Left ventricle myocardium inferior (tissue), 1 donor: ENCODE data around the gene MDM1. TPM values are rescaled to one million over a fixed set of nuclear protein-coding genes. Genes with fewer than 3 reads are reported as not detected.

ENCODE experiments used
- DNase-seq: peaks from one replicate; pipeline ENCODE4 v3.0.0-alpha.2; 2020
- H3K27ac ChIP-seq: fragments of 200-600 bp; replicated peaks from 2 replicates; pipeline ENCODE4 v1.8.0; 2021
- H3K27me3 ChIP-seq: fragments of 200-600 bp; 2 replicates; pipeline ENCODE4 v1.8.0; 2021; ENCODE audit warnings: low read depth
- H3K36me3 ChIP-seq: fragments of 200-600 bp; 2 replicates; pipeline ENCODE4 v1.8.0; 2021
- H3K4me1 ChIP-seq: fragments of 200-600 bp; 2 replicates; pipeline ENCODE4 v1.8.0; 2021
- H3K4me3 ChIP-seq: fragments of 200-600 bp; 2 replicates; pipeline ENCODE4 v1.8.0; 2021; ENCODE audit warnings: mild to moderate bottlenecking, moderate library complexity
- H3K9me3 ChIP-seq: fragments of 200-600 bp; replicated peaks from 2 replicates; pipeline ENCODE4 v1.8.0; 2021
- intact Hi-C: fragments of 100-400 bp; cut with micrococcal nuclease; formaldehyde crosslinking; loops from one replicate; pipeline ENCODE4 v1.11.0; 2022
- total RNA-seq: library from RNA; stranded (reverse); fragmentation: NEBNext Ultra II Directional; extraction: Animal tissue kit (Norgen Biotek cat#: 25700); gene quantifications from one replicate; pipeline ENCODE4 v1.2.1, GENCODE V29; 2021
- TF ChIP-seq, protein P1 (sequence below): fragments of 200-600 bp; IDR thresholded peaks from 2 replicates; pipeline ENCODE4 v1.8.0; 2021; ENCODE audit warnings: antibody characterized with exemption, mild to moderate bottlenecking, borderline replicate concordance
- donor health status: DM: no; HTN: yes; CAD: no; lungs with severe emphysema.

MDM1 gene
- total RNA-seq, 1 donor from 2014 or later, result 7.8 TPM

- TF ChIP-seq, protein P1, sequence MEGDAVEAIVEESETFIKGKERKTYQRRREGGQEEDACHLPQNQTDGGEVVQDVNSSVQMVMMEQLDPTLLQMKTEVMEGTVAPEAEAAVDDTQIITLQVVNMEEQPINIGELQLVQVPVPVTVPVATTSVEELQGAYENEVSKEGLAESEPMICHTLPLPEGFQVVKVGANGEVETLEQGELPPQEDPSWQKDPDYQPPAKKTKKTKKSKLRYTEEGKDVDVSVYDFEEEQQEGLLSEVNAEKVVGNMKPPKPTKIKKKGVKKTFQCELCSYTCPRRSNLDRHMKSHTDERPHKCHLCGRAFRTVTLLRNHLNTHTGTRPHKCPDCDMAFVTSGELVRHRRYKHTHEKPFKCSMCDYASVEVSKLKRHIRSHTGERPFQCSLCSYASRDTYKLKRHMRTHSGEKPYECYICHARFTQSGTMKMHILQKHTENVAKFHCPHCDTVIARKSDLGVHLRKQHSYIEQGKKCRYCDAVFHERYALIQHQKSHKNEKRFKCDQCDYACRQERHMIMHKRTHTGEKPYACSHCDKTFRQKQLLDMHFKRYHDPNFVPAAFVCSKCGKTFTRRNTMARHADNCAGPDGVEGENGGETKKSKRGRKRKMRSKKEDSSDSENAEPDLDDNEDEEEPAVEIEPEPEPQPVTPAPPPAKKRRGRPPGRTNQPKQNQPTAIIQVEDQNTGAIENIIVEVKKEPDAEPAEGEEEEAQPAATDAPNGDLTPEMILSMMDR, result no peak
- Histone ChIP-seq H3K27ac (no peak overlapping the region), H3K9me3 (no peaks in the 10 kb centered on the region), H3K36me3 (no peaks in the 10 kb centered on the region), H3K4me3 (no peak overlapping the region), H3K27me3 (no peaks in the 10 kb centered on the region), H3K4me1 (peaks cover 11% of the 10 kb centered on the region)
- intact Hi-C loops, result no loop called here
- no peak for DNase-seq
Observed at GRCh38 chr12:68354977-68355541, 22.9 kb upstream of the MDM1 start.

DNA sequence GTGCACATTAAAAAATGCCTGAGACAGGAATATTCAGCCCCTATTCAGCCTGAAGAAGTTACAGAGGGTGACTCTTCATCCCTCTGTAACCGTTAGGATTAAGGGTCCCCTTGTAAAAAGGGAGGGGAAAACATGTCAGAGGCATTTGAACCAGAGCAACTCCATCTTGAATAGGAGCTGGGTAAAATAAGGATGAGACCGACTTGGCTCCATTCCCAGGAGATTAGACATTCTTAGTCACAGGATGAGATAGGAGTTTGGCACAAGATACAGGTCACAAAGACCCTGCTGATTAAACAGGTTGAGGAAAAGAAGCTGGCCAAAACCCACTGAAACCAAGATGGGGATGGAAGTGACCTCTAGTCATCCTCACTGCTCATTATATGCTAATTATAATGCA lies 19.9 kb upstream of the MDM1 start:
- TF ChIP-seq, protein P1, result no peak
- DNase-seq, result no peak
- Histone ChIP-seq H3K4me1 (no peaks in the 10 kb centered on the region), H3K4me3 (no peak overlapping the region), H3K27ac (no peak overlapping the region), H3K9me3 (no peaks in the 10 kb centered on the region), H3K36me3 (no peaks in the 10 kb centered on the region), H3K27me3 (peaks cover 20% of the 10 kb centered on the region)
- intact Hi-C loops, result no loop called here

DNA sequence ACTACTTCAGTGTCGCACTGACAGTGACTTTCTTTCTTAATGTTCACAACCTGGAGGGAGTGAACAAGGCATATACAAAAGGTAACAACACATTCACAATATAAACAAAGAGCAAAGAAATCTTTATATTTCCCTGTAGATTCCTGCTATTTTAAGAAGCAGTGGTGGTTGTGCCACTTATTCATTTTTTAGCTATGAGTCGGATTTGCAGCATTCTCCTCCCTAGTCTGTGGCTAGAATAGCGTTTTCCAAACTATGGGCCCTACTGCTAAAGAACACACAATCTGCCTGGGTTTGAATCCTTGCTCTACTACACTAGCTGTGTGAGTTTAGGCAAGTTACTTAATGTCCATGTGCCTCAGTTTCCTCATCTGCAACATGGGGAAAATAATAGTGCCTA lies 18.6 kb upstream of the MDM1 start:
- no peaks in the 10 kb centered on the region for H3K36me3 ChIP-seq
- no peaks in the 10 kb centered on the region for H3K4me1 ChIP-seq
- TF ChIP-seq, protein P1, result no peak
- no peak overlapping the region for H3K27ac ChIP-seq
- H3K4me3 ChIP-seq, result no peak overlapping the region
- H3K9me3 ChIP-seq, result no peaks in the 10 kb centered on the region
- DNase-seq, result no peak
- peaks cover 27% of the 10 kb centered on the region for H3K27me3 ChIP-seq
- intact Hi-C loops, result no loop called here

DNA sequence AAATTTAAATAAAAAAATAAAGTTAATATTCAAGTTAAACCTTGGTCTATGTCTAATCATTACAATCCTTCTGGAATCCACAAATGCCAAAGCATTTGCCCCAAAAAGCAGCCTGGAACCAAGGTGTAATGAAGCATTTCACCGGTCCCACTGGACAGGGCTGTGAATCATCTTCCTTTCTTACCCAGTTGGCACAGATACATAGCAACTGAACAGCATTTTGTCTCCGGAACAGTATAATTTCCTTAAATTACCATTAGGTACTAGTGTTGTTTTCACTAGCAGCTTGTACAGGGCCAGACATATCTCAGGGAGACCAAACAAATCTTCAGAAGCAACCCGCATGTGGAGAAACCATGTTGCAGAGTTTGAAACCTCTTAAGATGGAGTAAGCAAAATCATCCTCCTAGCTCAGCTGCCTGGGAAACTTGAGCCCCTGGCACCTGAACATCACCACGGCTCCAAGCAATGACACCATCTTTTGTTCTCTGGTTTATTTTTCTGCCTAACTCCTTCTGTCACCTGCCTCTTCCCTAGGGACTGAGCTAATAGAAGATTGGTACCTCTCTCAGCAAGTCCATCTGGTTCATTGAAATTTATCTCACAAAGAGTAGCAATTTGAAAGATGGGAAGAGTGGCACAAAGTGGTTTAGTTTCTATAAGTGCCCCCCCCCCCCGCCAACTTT lies 17.9 kb upstream of the MDM1 start:
- Histone ChIP-seq H3K36me3 (no peaks in the 10 kb centered on the region), H3K4me1 (no peaks in the 10 kb centered on the region), H3K4me3 (no peak overlapping the region), H3K27ac (no peak overlapping the region), H3K9me3 (no peaks in the 10 kb centered on the region), H3K27me3 (peaks cover 28% of the 10 kb centered on the region)
- TF ChIP-seq, protein P1, result no peak
- intact Hi-C loops, result no loop called here
- DNase-seq, result no peak

DNA sequence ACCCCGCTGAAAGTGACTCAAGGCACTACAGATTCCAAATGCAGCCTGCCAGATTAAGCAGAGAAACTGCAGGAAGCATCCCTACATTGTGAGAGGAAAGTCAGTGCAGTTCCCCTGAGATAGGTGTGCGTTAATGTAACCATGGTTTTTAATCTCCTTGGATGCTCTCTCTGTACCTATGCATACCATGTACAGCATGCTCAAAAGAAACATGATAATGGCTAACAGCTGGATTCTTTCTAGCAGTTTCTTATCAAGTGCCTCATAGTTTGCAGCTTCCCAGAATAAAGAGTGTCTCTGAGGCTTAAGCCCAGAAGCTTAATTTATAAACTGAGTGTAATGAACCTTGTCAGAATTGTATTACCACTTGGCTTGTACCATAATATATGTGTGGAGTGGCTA lies 17.1 kb upstream of the MDM1 start:
- TF ChIP-seq, protein P1, result no peak
- H3K36me3 ChIP-seq, result no peaks in the 10 kb centered on the region
- no peak for DNase-seq
- peaks cover 37% of the 10 kb centered on the region for H3K27me3 ChIP-seq
- intact Hi-C loops, result no loop called here
- no peaks in the 10 kb centered on the region for H3K4me1 ChIP-seq
- no peaks in the 10 kb centered on the region for H3K9me3 ChIP-seq
- H3K4me3 ChIP-seq, result no peak overlapping the region
- H3K27ac ChIP-seq, result no peak overlapping the region
